ENCODE results near the gene XPNPEP1. TPM values are rescaled to one million over a fixed set of nuclear protein-coding genes. Genes with fewer than 3 reads are reported as not detected.

Gene XPNPEP1
- total RNA-seq, 4 donors from 2014 or later = 52.8 to 101 (median 77.6) TPM

- DNase-seq (ENCODE audit: low spot score) = no peak
- no peak for ATAC-seq (ENCODE audit: low FRiP score)
- no peak for TF ChIP-seq CTCF (IDR thresholded peaks at IDR 0.05)
These were observed 69.4 kb downstream of the XPNPEP1 start for GRCh38 chr10:109853921-109854320.

GRCh38 chr10:109852475-109853037 lies 70.8 kb downstream of the XPNPEP1 start:
- DNase-seq (ENCODE audit: low spot score) = peak; percentile 61
- no peak for TF ChIP-seq CTCF (IDR thresholded peaks at IDR 0.05)
- ATAC-seq (ENCODE audit: low FRiP score) = peak; percentile 71

GRCh38 chr10:109851616-109852474 lies 71.5 kb downstream of the XPNPEP1 start:
- no peak for TF ChIP-seq CTCF (IDR thresholded peaks at IDR 0.05)
- DNase-seq (ENCODE audit: low spot score) (no peak), ATAC-seq (ENCODE audit: low FRiP score) (peak; percentile 37)

- no peak for TF ChIP-seq CTCF (IDR thresholded peaks at IDR 0.05)
- ATAC-seq (ENCODE audit: low FRiP score) (no peak), DNase-seq (ENCODE audit: low spot score) (no peak)
These were observed 76.5 kb downstream of the XPNPEP1 start for GRCh38 chr10:109846832-109847231.

- DNase-seq (ENCODE audit: low spot score) = no peak
- no peak for TF ChIP-seq CTCF (IDR thresholded peaks at IDR 0.05)
- ATAC-seq (ENCODE audit: low FRiP score) = no peak
These were observed 78.0 kb downstream of the XPNPEP1 start for GRCh38 chr10:109845308-109845707.

GRCh38 chr10:109838592-109839244 lies 84.6 kb downstream of the XPNPEP1 start:
- no peak for ATAC-seq (ENCODE audit: low FRiP score)
- no peak for DNase-seq (ENCODE audit: low spot score)
- no peak for TF ChIP-seq CTCF (IDR thresholded peaks at IDR 0.05)
